ENCODE measurements around the gene SORD.
"Not testable (repeated sequence)": the region's sequence is repeated elsewhere in the genome, so short reads cannot be mapped to it uniquely, and the experiment has no call there.

- not testable (repeated sequence) for TF ChIP-seq ZKSCAN3 (CRISPR knock-in tag; IDR thresholded peaks at IDR 0.05); E2F6 (IDR thresholded peaks at IDR 0.05; ENCODE audit: borderline replicate concordance in 1 of 2, extremely low read depth in 1 of 2, insufficient read depth in 1 of 2, insufficient read length in 1 of 2, low read depth in 1 of 2, low read length in 1 of 2, poor library complexity in 1 of 2, severe bottlenecking in 1 of 2); KLF13 (tag; IDR thresholded peaks at IDR 0.05; ENCODE audit: borderline replicate concordance, low read depth)
Observed at GRCh38 chr15:45079628-45080246, 56.7 kb downstream of the SORD start.

All from K562 (cell line).